Cardiac septum (tissue), 1 donor: Measurements from ENCODE around the gene B4GALT3. TPM values are rescaled to one million over a fixed set of nuclear protein-coding genes. Genes with fewer than 3 reads are reported as not detected.

Experiments
- DNase-seq: peaks from one replicate; pipeline ENCODE4 v3.0.0-alpha.2; 2020; ENCODE audit warnings: low spot score
- intact Hi-C: fragments of 100-400 bp; cut with DNase I; formaldehyde crosslinking; loops from one replicate; pipeline ENCODE4 v1.14.0; 2022
- total RNA-seq: library from RNA; stranded (reverse); fragmentation: NEBNext Ultra II Directional; extraction: Animal tissue kit (Norgen Biotek cat#: 25700); gene quantifications from one replicate; pipeline ENCODE4 v1.2.1, GENCODE V29; 2021
- donor health status: DM: no; HTN: no; CAD: no.

B4GALT3 gene
- total RNA-seq, 1 donor from 2014 or later = 22.2 TPM

DNA sequence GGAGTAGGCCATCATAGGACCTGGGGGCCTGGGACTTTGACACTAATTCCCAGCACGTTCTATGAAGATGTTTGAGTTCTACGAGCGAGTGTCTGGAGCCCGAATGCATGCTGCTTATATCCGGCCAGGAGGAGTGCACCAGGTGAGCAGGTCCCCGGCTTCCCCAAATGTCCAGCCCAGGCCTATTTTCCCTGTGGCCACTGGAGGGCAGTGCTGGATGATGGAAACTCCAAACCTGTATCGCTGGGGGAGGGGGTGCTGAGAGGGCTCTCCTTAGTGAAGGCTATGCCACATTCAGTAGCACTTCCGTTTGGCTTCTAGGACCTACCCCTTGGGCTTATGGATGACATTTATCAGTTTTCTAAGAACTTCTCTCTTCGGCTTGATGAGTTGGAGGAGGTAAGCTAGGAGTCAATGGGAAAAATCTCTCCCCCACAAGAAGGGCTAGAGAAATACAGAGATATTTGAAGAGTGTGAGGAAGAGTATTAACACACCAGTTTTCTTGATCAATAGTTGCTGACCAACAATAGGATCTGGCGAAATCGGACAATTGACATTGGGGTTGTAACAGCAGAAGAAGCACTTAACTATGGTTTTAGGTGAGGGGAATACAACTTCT, 32.6 kb upstream of the B4GALT3 start:
- intact Hi-C loops = no loop called here
- peak; percentile 88 for DNase-seq

GRCh38 chr1:161207173-161207572, 29.9 kb upstream of the B4GALT3 start:
- peak; percentile 78 for DNase-seq
- intact Hi-C loops = no loop called here

DNA sequence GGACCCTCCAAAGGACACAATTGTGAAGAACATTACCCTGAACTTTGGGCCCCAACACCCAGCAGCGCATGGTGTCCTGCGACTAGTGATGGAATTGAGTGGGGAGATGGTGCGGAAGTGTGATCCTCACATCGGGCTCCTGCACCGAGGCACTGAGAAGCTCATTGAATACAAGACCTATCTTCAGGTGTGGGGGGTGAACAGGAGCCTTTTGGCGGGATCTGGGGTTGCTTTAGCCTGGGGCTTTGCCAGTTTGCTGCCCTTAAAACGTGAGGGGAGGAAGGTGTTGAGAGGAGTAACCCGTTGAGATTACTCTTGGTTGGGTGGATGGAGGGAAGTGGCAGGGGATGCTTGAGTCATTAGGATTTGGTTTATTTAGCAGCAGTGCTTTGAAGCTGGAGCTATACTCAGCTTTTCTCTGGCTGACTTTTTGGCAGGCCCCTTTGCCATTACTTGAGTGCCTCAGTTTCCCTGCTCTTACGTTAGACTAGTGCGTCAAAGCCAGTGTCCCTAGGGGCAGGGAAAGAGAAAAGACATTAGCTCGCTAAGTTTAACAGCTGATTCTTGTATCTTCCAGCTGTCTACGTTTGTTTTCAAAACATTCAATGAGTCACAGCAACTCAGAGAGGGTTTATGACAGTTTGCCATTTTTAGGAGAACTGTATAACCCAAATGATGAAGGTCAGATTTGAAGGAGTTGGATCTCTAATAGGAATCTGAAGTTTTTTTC, 29.3 kb upstream of the B4GALT3 start:
- intact Hi-C loops = no loop called here
- no peak for DNase-seq

- DNase-seq = peak; percentile 99
- intact Hi-C loops = loop anchor here (5.0 kb wide), 2 partner anchors 110 to 185 kb away; partner anchors contain the start of gene SDHC
Observed at GRCh38 chr1:161201836-161202712, 24.8 kb upstream of the B4GALT3 start, which contains the start of gene NDUFS2. Gene NDUFS2 (plus strand): TSS chr1:161202367. CDS start chr1:161202386, 19 bp downstream.

GRCh38 chr1:161200992-161201835, 23.9 kb upstream of the B4GALT3 start:
- intact Hi-C loops = loop anchor here (5.0 kb wide), 2 partner anchors 111 to 186 kb away; partner anchors contain the start of gene SDHC
- DNase-seq = peak; percentile 80

GRCh38 chr1:161200421-161200991, 23.2 kb upstream of the B4GALT3 start:
- intact Hi-C loops = loop anchor here (5.0 kb wide), 2 partner anchors 112 to 187 kb away; partner anchors contain the start of gene SDHC
- DNase-seq = no peak

DNA sequence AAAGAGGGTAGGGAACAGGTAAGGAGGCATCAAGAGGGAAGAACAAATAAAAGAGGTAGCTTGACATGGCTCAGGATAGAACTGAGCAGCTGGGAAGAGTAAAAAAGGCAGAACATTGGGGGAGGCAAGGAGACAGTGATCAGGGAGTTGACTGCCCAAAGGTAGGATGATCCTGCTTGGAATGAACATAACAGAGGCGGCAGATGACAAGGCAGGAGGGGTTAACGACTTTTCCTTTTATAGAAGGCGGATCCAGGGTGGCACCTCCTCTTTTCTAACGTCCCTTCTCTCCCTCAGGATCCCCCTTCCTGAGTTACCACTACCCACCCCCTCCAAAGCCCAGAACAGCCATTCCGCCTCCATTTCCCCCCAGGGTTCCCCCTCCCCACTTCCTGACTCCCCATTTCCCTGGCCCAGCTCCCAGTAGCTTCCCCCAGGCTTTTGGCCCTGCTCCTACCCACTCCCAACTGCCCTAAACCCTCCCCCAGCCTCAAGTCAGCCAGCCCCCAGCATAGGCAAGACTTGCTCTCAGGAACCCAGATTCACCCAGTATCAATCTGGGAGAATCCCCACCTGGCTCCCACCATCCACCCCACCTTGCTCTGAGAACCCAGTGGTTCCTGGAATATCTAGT, 22.3 kb upstream of the B4GALT3 start:
- DNase-seq = no peak
- intact Hi-C loops = loop anchor here (5.0 kb wide), 3 partner anchors 113 to 528 kb away; partner anchors contain the start of gene SDHC

DNA sequence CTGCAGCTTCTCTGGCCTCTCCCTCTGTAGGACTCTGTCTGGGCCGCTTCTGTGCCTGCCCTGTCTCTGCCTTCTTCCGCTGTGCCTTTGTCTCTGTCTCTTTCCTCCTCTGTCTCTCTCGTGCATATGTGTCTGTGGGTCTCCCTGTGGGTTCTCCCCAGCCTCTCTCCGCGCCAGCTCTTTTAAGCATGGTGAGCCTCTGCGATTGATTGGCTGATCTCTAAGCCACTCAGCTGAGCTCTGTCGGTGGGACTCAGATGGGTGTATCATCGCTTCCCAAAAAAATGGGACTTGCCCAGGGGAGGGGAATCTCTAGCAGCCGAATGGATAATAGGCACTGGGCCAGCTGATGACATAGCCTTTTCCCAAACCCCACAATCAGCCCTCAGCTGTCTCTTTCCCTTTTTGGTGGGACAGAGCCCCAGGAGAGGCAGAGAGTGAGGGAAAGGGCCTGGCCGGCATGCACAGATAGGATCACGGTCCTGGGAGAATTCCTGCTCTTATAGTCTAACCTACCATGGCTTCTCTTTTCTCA, 21.7 kb upstream of the B4GALT3 start, which contains the start of gene ADAMTS4:
TSS of gene ADAMTS4 (minus strand) at position 158 of the 535 bp plus-strand sequence. CDS start 427 bp downstream, outside the sequence.
- DNase-seq = no peak
- intact Hi-C loops = loop anchor here (5.0 kb wide), 1 partner anchor 528 kb away; no protein-coding TSS in a partner anchor

GRCh38 chr1:161198194-161198896, 21.0 kb upstream of the B4GALT3 start:
- no peak for DNase-seq
- intact Hi-C loops = loop anchor here (5.0 kb wide), 1 partner anchor 529 kb away; no protein-coding TSS in a partner anchor

GRCh38 chr1:161197560-161198193, 20.4 kb upstream of the B4GALT3 start:
- no peak for DNase-seq
- intact Hi-C loops = loop anchor here (5.0 kb wide), 1 partner anchor 530 kb away; no protein-coding TSS in a partner anchor

DNA sequence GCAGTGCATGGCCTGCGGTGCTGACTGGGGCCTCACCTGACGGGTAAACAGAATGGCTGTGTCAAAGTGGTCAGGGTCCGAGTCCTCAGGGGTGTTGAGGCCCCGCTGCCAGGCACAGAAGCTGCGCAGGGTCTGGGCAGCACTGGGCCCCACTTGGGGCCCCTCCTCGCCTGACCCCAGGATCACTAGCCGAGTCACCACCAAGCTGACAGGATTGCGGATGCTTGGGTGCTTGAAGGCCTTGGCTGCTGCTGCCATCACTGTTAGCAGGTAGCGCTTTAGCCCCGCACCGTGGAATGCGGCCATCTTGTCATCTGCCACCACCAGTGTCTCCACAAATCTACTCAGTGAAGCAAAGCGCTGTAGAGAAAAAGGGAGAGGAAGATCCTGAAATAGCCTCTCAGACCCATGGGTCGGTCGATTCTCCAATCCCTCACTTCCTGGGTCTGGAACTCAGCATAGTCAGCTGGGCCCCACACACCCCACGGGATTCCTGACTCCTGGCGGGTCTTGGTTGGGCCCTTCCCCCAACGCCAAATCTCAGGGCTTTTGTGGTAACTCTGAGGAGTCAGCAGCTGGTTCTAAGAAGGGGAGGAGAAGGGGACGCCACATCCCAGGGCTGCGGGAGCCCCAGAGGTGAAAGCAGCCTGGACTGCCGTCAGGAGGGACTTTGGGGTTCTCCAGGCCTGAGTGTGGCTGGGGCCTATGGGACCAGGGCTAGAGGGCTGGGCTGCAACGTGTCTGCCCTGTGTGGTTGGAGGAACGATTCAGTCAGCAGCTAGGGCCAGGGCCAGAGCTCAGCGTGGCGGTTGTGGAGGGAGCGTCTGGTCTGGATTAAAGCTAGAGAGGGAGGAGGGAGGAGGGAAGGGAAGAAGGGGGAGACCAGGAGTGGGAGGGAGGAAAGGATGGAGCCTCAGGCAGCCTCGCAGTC, 19.5 kb upstream of the B4GALT3 start:
- no peak for DNase-seq
- intact Hi-C loops = loop anchor here (5.0 kb wide), 1 partner anchor 531 kb away; no protein-coding TSS in a partner anchor

- DNase-seq = no peak
- intact Hi-C loops = loop anchor here (5.0 kb wide), 1 partner anchor 531 kb away; no protein-coding TSS in a partner anchor
Observed at GRCh38 chr1:161196111-161196510, 18.8 kb upstream of the B4GALT3 start.

GRCh38 chr1:161195171-161195570, 17.9 kb upstream of the B4GALT3 start:
- no peak for DNase-seq

GRCh38 chr1:161193561-161194235, 16.4 kb upstream of the B4GALT3 start:
- intact Hi-C loops = loop anchor here (5.0 kb wide), 1 partner anchor 99 kb away; no protein-coding TSS in a partner anchor
- DNase-seq = no peak

More at GRCh38 chr1:161195171-161195570, 17.9 kb upstream of the B4GALT3 start:
- intact Hi-C loops = loop anchor here (5.0 kb wide), 1 partner anchor 532 kb away; no protein-coding TSS in a partner anchor
